ENCODE measurements around the gene HSPA6. TPM values are rescaled to one million over a fixed set of nuclear protein-coding genes. Genes with fewer than 3 reads are reported as not detected.
"Not testable (repeated sequence)": the region's sequence is repeated elsewhere in the genome, so short reads cannot be mapped to it uniquely, and the experiment has no call there.

Gene HSPA6
- total and polyA plus RNA-seq, 5 donors from 2014 or later: not detected

DNA sequence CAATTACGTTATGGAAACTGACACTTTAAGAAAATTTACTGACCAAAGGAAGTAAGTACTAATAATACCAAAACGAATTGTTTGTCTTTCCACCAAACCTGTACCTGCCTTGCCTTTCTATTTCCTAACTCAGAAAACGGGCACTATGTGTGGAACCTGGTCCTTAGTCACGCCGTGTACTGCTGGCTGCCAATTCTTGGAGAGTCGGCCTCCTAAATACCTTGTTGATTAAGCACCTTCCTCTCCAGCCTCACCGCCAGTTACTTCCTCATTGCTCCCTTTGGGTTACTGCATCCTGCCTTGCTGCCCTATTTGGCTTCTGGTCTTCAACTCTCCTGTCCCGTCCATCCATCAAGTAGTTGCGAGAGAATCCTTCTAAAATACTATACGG lies 16.2 kb downstream of the HSPA6 start:
- H3K9me3 ChIP-seq (ENCODE audit: control insufficient read depth in 2 of 2, low read length in 2 of 2); H3K36me3 Mint-ChIP-seq; DNase-seq; ATAC-seq (ENCODE audit: low read depth in 2 of 2); H3K36me3 ChIP-seq (ENCODE audit: control insufficient read depth, insufficient read depth, low read length); H3K27me3 ChIP-seq (ENCODE audit: control insufficient read depth, insufficient read depth, low read length); H3K9me3 Mint-ChIP-seq; H3K4me1 ChIP-seq (ENCODE audit: control insufficient read depth, insufficient read depth, low read length, poor library complexity, severe bottlenecking): not testable (repeated sequence)
- H3K27ac ChIP-seq (ENCODE audit: insufficient read depth, low read length, poor library complexity, severe bottlenecking): peak overlapping the region; percentile 47
- peaks cover 19 to 50% (median 28%) of the 10 kb centered on the region in 4 donors for H3K4me1 Mint-ChIP-seq
- peaks cover 21% of the 10 kb centered on the region for H3K27me3 Mint-ChIP-seq
- H3K4me3 ChIP-seq (ENCODE audit: low read depth, low read length): peak overlapping the region; percentile 86
- H3K27ac Mint-ChIP-seq: peak overlapping the region; percentile 96 to 100 (median 96)
- peak overlapping the region; percentile 90 to 98 (median 94) for H3K4me3 Mint-ChIP-seq

DNA sequence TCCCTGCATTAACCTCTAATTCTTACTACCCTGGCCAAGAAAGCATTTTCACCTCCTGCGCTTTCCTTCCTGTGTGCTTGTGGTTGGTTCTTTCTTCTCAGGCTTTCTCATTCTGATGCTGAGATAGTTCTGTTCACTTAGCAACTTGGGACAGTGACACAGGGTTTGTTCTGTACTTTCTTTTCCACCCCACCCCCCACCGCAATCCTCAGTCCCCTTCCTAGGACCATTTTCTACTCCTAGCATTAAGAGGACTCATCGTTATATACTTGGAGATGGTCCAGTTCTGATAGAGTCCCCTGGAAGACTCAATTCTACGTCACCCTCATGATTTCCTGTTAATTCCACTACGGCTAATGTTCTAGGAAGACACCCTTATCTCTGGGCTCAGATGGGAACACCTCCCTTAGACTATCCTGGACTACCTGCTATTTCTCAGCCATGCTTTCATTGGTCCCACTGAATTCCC lies 17.8 kb downstream of the HSPA6 start:
- H3K27ac ChIP-seq (ENCODE audit: insufficient read depth, low read length, poor library complexity, severe bottlenecking); H3K4me1 ChIP-seq (ENCODE audit: control insufficient read depth, insufficient read depth, low read length, poor library complexity, severe bottlenecking); H3K36me3 Mint-ChIP-seq; H3K27me3 ChIP-seq (ENCODE audit: control insufficient read depth, insufficient read depth, low read length); H3K9me3 ChIP-seq (ENCODE audit: control insufficient read depth in 2 of 2, low read length in 2 of 2); H3K36me3 ChIP-seq (ENCODE audit: control insufficient read depth, insufficient read depth, low read length); H3K9me3 Mint-ChIP-seq: not testable (repeated sequence)
- Mint-ChIP-seq H3K4me1 (peaks cover 19 to 50% (median 28%) of the 10 kb centered on the region in 4 donors), H3K27ac (peak overlapping the region in 1 of 3 donors; percentile 20), H3K4me3 (peak overlapping the region; percentile 8 to 44 (median 24)), H3K27me3 (peaks cover 29% of the 10 kb centered on the region)
- DNase-seq: peak in 2 of 3 donors; percentile 46 to 81
- peak; percentile 63 for ATAC-seq (ENCODE audit: low read depth in 2 of 2)
- peak overlapping the region; percentile 43 for H3K4me3 ChIP-seq (ENCODE audit: low read depth, low read length)

DNA sequence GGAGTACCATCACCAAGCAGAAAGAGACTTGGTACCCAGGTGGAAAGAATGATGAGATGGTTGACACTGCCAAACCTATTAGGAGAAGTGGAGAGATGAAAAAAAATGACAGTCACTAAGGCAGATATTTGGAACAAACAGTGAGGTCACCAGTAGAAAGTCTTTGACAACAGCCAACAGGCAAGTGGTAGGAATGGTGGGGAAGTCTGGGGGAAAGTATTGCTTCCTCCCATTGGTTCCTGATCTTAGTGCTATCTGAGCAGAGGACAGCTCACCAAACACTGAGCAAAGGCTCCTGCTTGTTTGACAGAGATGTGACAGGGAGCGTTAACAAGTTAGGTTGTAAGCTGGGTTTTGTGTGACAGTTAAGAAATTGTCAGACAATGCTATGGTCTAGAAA lies 18.8 kb downstream of the HSPA6 start:
- not testable (repeated sequence) for H3K4me1 ChIP-seq (ENCODE audit: control insufficient read depth, insufficient read depth, low read length, poor library complexity, severe bottlenecking); H3K27ac ChIP-seq (ENCODE audit: insufficient read depth, low read length, poor library complexity, severe bottlenecking); H3K27me3 ChIP-seq (ENCODE audit: control insufficient read depth, insufficient read depth, low read length); H3K36me3 ChIP-seq (ENCODE audit: control insufficient read depth, insufficient read depth, low read length); H3K4me3 ChIP-seq (ENCODE audit: low read depth, low read length); H3K36me3 Mint-ChIP-seq; H3K9me3 ChIP-seq (ENCODE audit: control insufficient read depth in 2 of 2, low read length in 2 of 2); DNase-seq; H3K9me3 Mint-ChIP-seq; ATAC-seq (ENCODE audit: low read depth in 2 of 2)
- peaks cover 19 to 50% (median 27%) of the 10 kb centered on the region in 4 donors for H3K4me1 Mint-ChIP-seq
- H3K4me3 Mint-ChIP-seq: peak overlapping the region in 1 of 4 donors; percentile 11
- peaks cover 29% of the 10 kb centered on the region for H3K27me3 Mint-ChIP-seq
- peak overlapping the region in 1 of 3 donors; percentile 81 for H3K27ac Mint-ChIP-seq

DNA sequence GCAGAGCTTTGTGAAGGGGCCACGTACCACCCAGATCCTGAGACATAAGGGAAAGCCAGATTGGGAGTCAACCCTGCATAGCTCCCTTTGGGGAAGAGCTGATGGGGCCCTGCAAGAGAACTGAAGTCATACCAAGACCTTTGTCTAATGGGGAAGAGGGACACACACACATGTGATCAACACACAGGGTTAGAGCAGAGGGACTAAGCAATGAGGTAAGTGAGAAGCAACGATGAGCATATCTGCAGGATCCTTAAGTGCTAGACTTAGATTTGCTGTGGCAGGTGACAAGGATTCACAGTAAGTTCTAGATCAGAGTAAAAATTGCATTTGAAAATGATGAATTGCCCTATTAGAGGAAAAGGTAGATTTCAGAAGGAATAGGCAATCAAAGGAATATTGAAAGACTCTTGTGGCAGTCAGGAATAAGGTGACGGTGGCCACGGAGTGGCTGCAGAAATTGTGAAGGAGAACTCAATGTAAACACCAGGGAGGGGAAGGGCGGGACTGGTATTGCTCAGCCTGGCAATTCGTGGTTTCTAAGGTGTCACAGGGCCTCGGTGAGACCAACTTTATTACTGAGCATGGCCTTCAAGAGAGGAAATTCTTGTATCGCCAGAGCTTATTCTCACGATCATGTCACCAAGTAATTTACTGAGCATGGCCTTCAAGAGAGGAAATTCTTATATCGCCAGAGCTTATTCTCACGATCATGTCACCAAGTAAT lies 20.8 kb downstream of the HSPA6 start:
- DNase-seq: peak in 1 of 3 donors; percentile 29
- Mint-ChIP-seq H3K4me1 (peaks cover 12 to 37% (median 18%) of the 10 kb centered on the region in 4 donors), H3K27me3 (peaks cover 21% of the 10 kb centered on the region), H3K27ac (peak overlapping the region in 1 of 3 donors; percentile 35)
- H3K27ac ChIP-seq (ENCODE audit: insufficient read depth, low read length, poor library complexity, severe bottlenecking); ATAC-seq (ENCODE audit: low read depth in 2 of 2); H3K4me3 Mint-ChIP-seq; H3K9me3 Mint-ChIP-seq; H3K36me3 ChIP-seq (ENCODE audit: control insufficient read depth, insufficient read depth, low read length); H3K4me3 ChIP-seq (ENCODE audit: low read depth, low read length); H3K36me3 Mint-ChIP-seq; H3K27me3 ChIP-seq (ENCODE audit: control insufficient read depth, insufficient read depth, low read length); H3K9me3 ChIP-seq (ENCODE audit: control insufficient read depth in 2 of 2, low read length in 2 of 2); H3K4me1 ChIP-seq (ENCODE audit: control insufficient read depth, insufficient read depth, low read length, poor library complexity, severe bottlenecking): not testable (repeated sequence)

DNA sequence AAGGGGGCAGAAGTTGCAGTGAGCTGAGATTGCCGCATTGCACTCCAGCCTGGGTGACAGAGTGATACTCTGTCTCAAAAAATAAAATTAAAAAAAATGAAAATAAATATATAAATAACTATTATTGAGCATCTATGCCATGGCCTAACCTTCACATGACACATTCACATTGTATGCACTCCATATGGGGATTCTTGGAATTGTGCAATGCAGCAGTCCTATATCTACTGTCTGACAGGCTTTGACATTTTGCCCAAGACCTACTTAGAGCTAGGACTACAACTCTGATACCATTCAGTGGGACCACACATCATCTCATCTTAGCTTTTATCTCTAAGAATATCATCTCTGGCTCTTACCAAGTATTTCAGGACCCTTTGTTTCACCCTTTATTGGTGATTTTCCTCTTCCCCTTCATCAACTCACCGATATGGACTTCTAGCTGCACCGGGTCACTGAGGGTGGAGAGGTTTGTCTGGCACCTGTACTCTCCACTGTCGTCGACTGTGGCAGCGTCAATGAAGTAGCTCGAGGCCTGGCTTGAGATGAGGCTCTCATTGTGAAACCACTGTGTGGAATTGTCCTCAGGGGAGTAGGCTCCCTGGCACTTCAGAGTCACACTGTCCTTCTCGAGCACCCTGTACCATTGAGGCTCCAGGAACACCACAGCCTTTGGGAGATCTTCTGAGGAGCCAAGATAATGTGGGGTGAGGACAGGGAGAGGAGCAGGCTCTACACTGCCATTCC lies 23.8 kb downstream of the HSPA6 start:
- not testable (repeated sequence) for H3K27ac ChIP-seq (ENCODE audit: insufficient read depth, low read length, poor library complexity, severe bottlenecking); H3K9me3 ChIP-seq (ENCODE audit: control insufficient read depth in 2 of 2, low read length in 2 of 2); H3K36me3 ChIP-seq (ENCODE audit: control insufficient read depth, insufficient read depth, low read length); H3K27me3 ChIP-seq (ENCODE audit: control insufficient read depth, insufficient read depth, low read length); DNase-seq; H3K27ac Mint-ChIP-seq; H3K27me3 Mint-ChIP-seq; H3K9me3 Mint-ChIP-seq; H3K4me3 ChIP-seq (ENCODE audit: low read depth, low read length); H3K4me1 ChIP-seq (ENCODE audit: control insufficient read depth, insufficient read depth, low read length, poor library complexity, severe bottlenecking); ATAC-seq (ENCODE audit: low read depth in 2 of 2); H3K4me3 Mint-ChIP-seq; H3K36me3 Mint-ChIP-seq
- H3K4me1 Mint-ChIP-seq: peaks cover 0 to 10% (median 2%) of the 10 kb centered on the region in 4 donors

DNA sequence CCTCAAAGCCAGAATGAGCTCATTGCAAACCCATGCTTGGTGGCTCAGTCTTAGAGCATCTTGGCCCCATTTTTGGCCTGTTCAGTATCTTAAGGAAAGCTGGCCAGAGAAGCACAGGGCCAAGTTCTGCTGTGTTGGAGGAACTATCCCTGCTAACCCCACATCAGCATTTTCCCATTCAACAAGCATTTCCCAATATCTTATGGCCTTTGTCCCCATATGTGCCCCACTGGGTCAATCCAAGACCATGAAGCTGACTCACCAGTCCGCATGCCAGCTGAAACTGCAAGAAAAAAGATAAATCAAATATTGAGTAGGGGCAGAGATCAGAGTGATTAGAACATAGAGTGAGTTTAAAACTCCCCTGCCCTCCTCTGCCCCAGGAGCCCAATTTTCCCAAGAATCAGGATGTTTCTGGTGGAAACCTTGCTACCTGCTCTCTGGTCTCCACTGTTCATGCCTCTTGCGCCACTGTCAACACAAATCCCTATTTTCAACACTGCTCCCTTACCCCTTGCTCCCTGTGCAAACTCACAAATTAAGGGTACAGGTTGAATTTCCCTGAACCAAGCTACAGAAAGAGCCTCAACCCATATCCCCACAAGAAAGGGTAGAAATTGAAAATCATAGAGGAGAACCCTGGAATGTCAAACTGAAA lies 24.5 kb downstream of the HSPA6 start:
- H3K9me3 ChIP-seq (ENCODE audit: control insufficient read depth in 2 of 2, low read length in 2 of 2); ATAC-seq (ENCODE audit: low read depth in 2 of 2); DNase-seq; H3K4me1 ChIP-seq (ENCODE audit: control insufficient read depth, insufficient read depth, low read length, poor library complexity, severe bottlenecking); H3K4me3 ChIP-seq (ENCODE audit: low read depth, low read length); H3K36me3 ChIP-seq (ENCODE audit: control insufficient read depth, insufficient read depth, low read length); H3K4me1 Mint-ChIP-seq; H3K27ac Mint-ChIP-seq; H3K27ac ChIP-seq (ENCODE audit: insufficient read depth, low read length, poor library complexity, severe bottlenecking); H3K36me3 Mint-ChIP-seq; H3K27me3 ChIP-seq (ENCODE audit: control insufficient read depth, insufficient read depth, low read length); H3K4me3 Mint-ChIP-seq; H3K9me3 Mint-ChIP-seq; H3K27me3 Mint-ChIP-seq: not testable (repeated sequence)

DNA sequence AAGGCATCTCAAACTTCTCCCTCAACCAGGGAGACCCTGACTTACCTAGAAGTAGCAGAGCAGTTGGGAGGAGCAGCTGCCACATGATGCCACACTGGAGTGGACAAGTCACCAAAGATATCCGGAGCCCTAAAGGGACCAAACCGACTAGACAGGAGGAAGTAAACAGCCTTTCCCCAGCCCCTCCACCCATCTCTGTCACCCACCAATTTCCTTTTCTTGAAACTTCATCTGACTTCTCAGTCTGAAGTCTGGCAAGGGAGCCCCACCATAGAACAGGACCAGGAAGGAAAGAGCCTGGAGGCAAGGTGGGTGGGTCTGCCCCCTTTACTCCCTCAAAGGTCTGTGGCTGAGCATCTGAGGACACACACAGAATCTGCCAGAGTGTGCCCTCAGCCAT lies 25.3 kb downstream of the HSPA6 start, which contains the start of gene FCGR3A:
Gene FCGR3A (minus strand): TSS at position 167 of the 400 bp plus-strand sequence. CDS start 82 bp downstream, at position 85.
- Histone ChIP-seq H3K27ac (ENCODE audit: insufficient read depth, low read length, poor library complexity, severe bottlenecking) (no peak within 1 kb of the TSS), H3K36me3 (ENCODE audit: control insufficient read depth, insufficient read depth, low read length) (no peaks in the 10 kb centered on the region), H3K9me3 (ENCODE audit: control insufficient read depth in 2 of 2, low read length in 2 of 2) (no peaks in the 10 kb centered on the region), H3K4me1 (ENCODE audit: control insufficient read depth, insufficient read depth, low read length, poor library complexity, severe bottlenecking) (no peaks in the 10 kb centered on the region), H3K27me3 (ENCODE audit: control insufficient read depth, insufficient read depth, low read length) (no peaks in the 10 kb centered on the region), H3K4me3 (ENCODE audit: low read depth, low read length) (no peak within 1 kb of the TSS)
- Mint-ChIP-seq H3K36me3 (no peaks in the 10 kb centered on the region), H3K27ac (no peak within 1 kb of the TSS), H3K4me3 (no peak within 1 kb of the TSS), H3K4me1 (peaks cover 0 to 8% (median 2%) of the 10 kb centered on the region in 4 donors), H3K27me3 (peaks cover 7% of the 10 kb centered on the region), H3K9me3 (peaks cover 0 to 2% (median 0%) of the 10 kb centered on the region in 7 donors)
- ATAC-seq (ENCODE audit: low read depth in 2 of 2) (no peak), DNase-seq (no peak)

All from CD4-positive, CD25-positive, alpha-beta regulatory T cell (primary cell).